Osteoblast (primary cell): Measurements from ENCODE around the gene POLD1. TPM values are rescaled to one million over a fixed set of nuclear protein-coding genes. Genes with fewer than 3 reads are reported as not detected.

Source experiments
- DNase-seq: peaks from one replicate; pipeline ENCODE4 v3.0.0; 2011; ENCODE audit warnings: low spot score, mixed read lengths; ENCODE audit not compliant: insufficient read length; ENCODE audit errors: missing footprints
- H2AFZ ChIP-seq: 2 replicates; pipeline ENCODE4 v1.6.0; 2011; ENCODE audit warnings: mild to moderate bottlenecking, low read length
- H3K27ac ChIP-seq: 2 replicates; pipeline ENCODE4 v1.5.1; 2011; ENCODE audit warnings: mild to moderate bottlenecking, low read depth, low read length, moderate library complexity
- H3K27me3 ChIP-seq: 2 replicates; pipeline ENCODE4 v1.6.0; 2012; ENCODE audit warnings: mild to moderate bottlenecking, control low read depth, inconsistent platforms, low read length, moderate library complexity; ENCODE audit not compliant: insufficient read depth
- H3K36me3 ChIP-seq: 2 replicates; pipeline ENCODE4 v1.5.1; 2011; ENCODE audit warnings: mild to moderate bottlenecking, low read length, control low read depth, moderate library complexity; ENCODE audit not compliant: insufficient read depth
- H3K4me1 ChIP-seq: 2 replicates; pipeline ENCODE4 v1.5.1; 2011; ENCODE audit warnings: mild to moderate bottlenecking, low read length, control low read depth, moderate library complexity; ENCODE audit not compliant: insufficient read depth
- H3K4me2 ChIP-seq: 2 replicates; pipeline ENCODE4 v1.6.0; 2011; ENCODE audit warnings: mild to moderate bottlenecking, low read length; ENCODE audit not compliant: insufficient read depth
- H3K4me3 ChIP-seq: fragments of 200-600 bp; sonication (generic); 3 replicates; pipeline ENCODE4 v1.5.1; 2012; ENCODE audit warnings: mild to moderate bottlenecking, low read length, inconsistent platforms; ENCODE audit not compliant: insufficient read depth
- H3K79me2 ChIP-seq: 2 replicates; pipeline ENCODE4 v1.6.0; 2012; ENCODE audit warnings: mild to moderate bottlenecking, low read length, control low read depth, inconsistent platforms; ENCODE audit not compliant: insufficient read depth
- H3K9me3 ChIP-seq: 2 replicates; pipeline ENCODE4 v1.5.1; 2011; ENCODE audit warnings: low read depth, low read length, control low read depth
- H4K20me1 ChIP-seq: 2 replicates; pipeline ENCODE4 v1.6.0; 2012; ENCODE audit warnings: mild to moderate bottlenecking, low read length, control low read depth; ENCODE audit not compliant: insufficient read depth
- total RNA-seq: library from RNA; depleted of rRNA; stranded (reverse); fragments of >200 nt; gene quantifications from 2 replicates; pipeline ENCODE4 v1.2.3, GENCODE V29; 2012
- TF ChIP-seq, protein P1 (sequence below): IDR thresholded peaks from 2 replicates; pipeline ENCODE4 v1.5.1; 2011; ENCODE audit warnings: mild to moderate bottlenecking, low read depth, low read length, moderate library complexity; ENCODE audit errors: extremely low read depth

POLD1 gene
- total RNA-seq, 1 donor, result 15.6 TPM

GRCh38 chr19:50431343-50432220, 47.4 kb downstream of the POLD1 start:
- Histone ChIP-seq H3K27me3 (peaks cover 22% of the 10 kb centered on the region), H2AFZ (peak overlapping the region; percentile 95)

GRCh38 chr19:50432221-50433028, 48.3 kb downstream of the POLD1 start, which contains the start of gene MYBPC2:
TSS of gene MYBPC2 (plus strand) at chr19:50432892. CDS start at chr19:50432954, 62 bp downstream.
- DNase-seq, result peak; percentile 74
- Histone ChIP-seq H3K27me3 (peaks cover 22% of the 10 kb centered on the region), H2AFZ (peak within 1 kb of the TSS; percentile 95), H3K79me2 (no peaks in the 10 kb centered on the region), H3K4me3 (peak within 1 kb of the TSS; percentile 73), H3K9me3 (no peaks in the 10 kb centered on the region), H3K27ac (no peak within 1 kb of the TSS), H3K4me2 (peak within 1 kb of the TSS; percentile 96), H3K36me3 (no peaks in the 10 kb centered on the region), H3K4me1 (peaks cover 5% of the 10 kb centered on the region), H4K20me1 (no peaks in the 10 kb centered on the region)
- TF ChIP-seq, protein P1, sequence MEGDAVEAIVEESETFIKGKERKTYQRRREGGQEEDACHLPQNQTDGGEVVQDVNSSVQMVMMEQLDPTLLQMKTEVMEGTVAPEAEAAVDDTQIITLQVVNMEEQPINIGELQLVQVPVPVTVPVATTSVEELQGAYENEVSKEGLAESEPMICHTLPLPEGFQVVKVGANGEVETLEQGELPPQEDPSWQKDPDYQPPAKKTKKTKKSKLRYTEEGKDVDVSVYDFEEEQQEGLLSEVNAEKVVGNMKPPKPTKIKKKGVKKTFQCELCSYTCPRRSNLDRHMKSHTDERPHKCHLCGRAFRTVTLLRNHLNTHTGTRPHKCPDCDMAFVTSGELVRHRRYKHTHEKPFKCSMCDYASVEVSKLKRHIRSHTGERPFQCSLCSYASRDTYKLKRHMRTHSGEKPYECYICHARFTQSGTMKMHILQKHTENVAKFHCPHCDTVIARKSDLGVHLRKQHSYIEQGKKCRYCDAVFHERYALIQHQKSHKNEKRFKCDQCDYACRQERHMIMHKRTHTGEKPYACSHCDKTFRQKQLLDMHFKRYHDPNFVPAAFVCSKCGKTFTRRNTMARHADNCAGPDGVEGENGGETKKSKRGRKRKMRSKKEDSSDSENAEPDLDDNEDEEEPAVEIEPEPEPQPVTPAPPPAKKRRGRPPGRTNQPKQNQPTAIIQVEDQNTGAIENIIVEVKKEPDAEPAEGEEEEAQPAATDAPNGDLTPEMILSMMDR, result no peak

More at GRCh38 chr19:50431343-50432220, 47.4 kb downstream of the POLD1 start:
- H3K27ac ChIP-seq, result no peak overlapping the region
- DNase-seq, result peak; percentile 99
- H3K79me2 ChIP-seq, result no peaks in the 10 kb centered on the region
- H3K36me3 ChIP-seq, result no peaks in the 10 kb centered on the region
- no peaks in the 10 kb centered on the region for H3K9me3 ChIP-seq
- TF ChIP-seq, protein P1, result no peak
- H3K4me2 ChIP-seq, result peak overlapping the region; percentile 96
- H4K20me1 ChIP-seq, result no peaks in the 10 kb centered on the region
- peaks cover 5% of the 10 kb centered on the region for H3K4me1 ChIP-seq
- H3K4me3 ChIP-seq, result peak overlapping the region; percentile 73

DNA sequence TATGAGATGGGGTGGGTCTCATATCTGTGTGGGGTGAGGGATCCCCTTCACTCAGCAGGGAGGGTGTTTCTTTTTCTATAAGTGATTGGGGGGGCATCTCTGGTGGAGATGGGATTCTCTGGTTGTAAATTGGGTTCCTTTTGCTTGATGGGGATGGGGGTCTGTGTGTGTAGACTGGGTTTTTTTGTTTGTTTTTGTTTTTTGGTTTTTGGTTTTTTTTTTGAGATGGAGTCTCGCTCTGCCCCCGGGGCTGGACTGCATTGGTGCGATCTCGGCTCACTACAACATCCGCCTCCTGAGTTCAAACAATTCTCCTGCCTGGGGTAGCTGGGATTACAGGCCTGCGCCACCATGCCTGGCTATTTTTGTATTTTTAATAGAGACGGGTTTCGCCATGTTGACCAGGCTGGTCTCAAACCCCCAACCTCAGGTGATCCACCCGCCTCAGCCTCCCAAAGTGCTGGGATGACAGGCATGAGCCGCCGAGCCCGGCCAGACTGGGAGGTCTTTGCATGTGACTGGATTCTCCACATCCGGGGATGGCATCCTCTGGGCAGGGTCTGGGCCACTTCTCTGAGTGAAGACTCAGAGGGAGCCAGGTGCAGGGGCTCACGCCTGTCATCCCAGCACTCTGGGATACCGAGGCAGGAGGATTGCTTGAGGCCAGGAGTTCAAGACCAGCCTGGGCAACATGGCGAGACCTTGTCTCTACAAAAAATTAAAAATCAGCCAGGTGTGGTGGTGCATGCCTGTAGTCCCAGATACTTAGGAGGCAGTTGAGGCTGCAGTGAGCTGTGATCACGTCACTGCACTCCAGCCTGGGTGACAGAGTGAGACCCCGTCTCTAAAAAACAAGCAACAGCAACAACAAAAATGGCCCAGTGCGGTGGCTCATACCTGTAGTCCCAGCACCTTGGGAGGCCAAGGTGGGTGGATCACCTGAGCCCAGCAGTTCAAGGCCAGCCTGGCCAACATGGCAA, 49.3 kb downstream of the POLD1 start:
- Histone ChIP-seq H3K4me1 (peaks cover 5% of the 10 kb centered on the region), H4K20me1 (no peaks in the 10 kb centered on the region), H3K27ac (no peak overlapping the region), H3K79me2 (no peaks in the 10 kb centered on the region), H2AFZ (no peak overlapping the region), H3K4me3 (no peak overlapping the region), H3K36me3 (no peaks in the 10 kb centered on the region), H3K9me3 (no peaks in the 10 kb centered on the region), H3K27me3 (peaks cover 17% of the 10 kb centered on the region), H3K4me2 (no peak overlapping the region)
- DNase-seq, result no peak
- TF ChIP-seq, protein P1, result no peak
